Ovary (tissue), 9 donors: ENCODE data around the gene MACC1. TPM values are rescaled to one million over a fixed set of nuclear protein-coding genes. Genes with fewer than 3 reads are reported as not detected.

ENCODE experiments used
- DNase-seq, 5 donors: peaks; one replicate each; pipeline ENCODE4 v3.0.0-alpha.2; 2019 to 2020
- H3K27ac ChIP-seq, 2 donors: fragments of 200-600 bp; one replicate each; pipeline versions ENCODE4 v1.5.1 to v1.8.0; 2019 to 2022
- H3K27me3 ChIP-seq: fragments of 200-600 bp; one replicate; pipeline ENCODE4 v1.8.0; 2022
- H3K36me3 ChIP-seq: fragments of 200-600 bp; sonication (generic); one replicate; pipeline ENCODE4 v1.5.1; 2019
- H3K4me1 ChIP-seq: one replicate; pipeline ENCODE4 v1.8.1; 2013; ENCODE audit warnings: mild to moderate bottlenecking, moderate library complexity; ENCODE audit not compliant: insufficient read depth
- H3K4me3 ChIP-seq: fragments of 200-600 bp; sonication (generic); one replicate; pipeline ENCODE4 v1.5.1; 2017
- H3K9me3 ChIP-seq, 2 donors: fragments of 200-600 bp in 1 of 2; sonication (generic) in 1 of 2; one replicate each; pipeline versions ENCODE4 v1.5.1 to v1.8.1; 2013 to 2019; ENCODE audit warnings: mild to moderate bottlenecking in 1 of 2, moderate library complexity in 1 of 2
- EP300 ChIP-seq: sonication (generic); formaldehyde crosslinking; IDR thresholded peaks from one replicate; pipeline ENCODE4 v1.6.1; 2017; ENCODE audit warnings: antibody characterized with exemption
- POLR2A ChIP-seq: fragments of 450-650 bp; IDR thresholded peaks from one replicate; pipeline ENCODE4 v1.6.1; 2017; ENCODE audit warnings: antibody characterized with exemption, mild to moderate bottlenecking, moderate library complexity
- WGBS, 3 donors: extraction: QIAGEN DNeasy Blood & Tissue Kit in 1 of 3; methylation state at CpG; one replicate each; pipeline versions ENCODE4 v1.1.5 to v1.1.7; 2013 to 2017; 5-methylcytosine and 5-hydroxymethylcytosine counted together
- intact Hi-C, 4 donors: fragments of 100-400 bp; cut with DNase I; formaldehyde crosslinking; loops; one replicate each; pipeline versions ENCODE4 v1.11.0 to v1.15.1; 2022 to 2023
- polyA plus RNA-seq, 2 donors: library from polyadenylated mRNA; stranded (reverse); fragments of 200-250 nt in 1 of 2; fragments of 350-450 nt in 1 of 2; fragmentation: Illumina TruSeq in 1 of 2; extraction: RNeasy Lipid Tissue Mini Kit (QIAGEN cat#74804) in 1 of 2; gene quantifications; one replicate each; pipeline ENCODE4 v1.2.3, GENCODE V29; 2013 to 2014
- total RNA-seq, 7 donors: library from RNA; depleted of rRNA in 2 of 7; stranded (reverse); fragments of >200 nt in 2 of 7; fragmentation: NEBNext Ultra II Directional in 3 of 7; extraction: Animal tissue kit (Norgen Biotek cat#: 25700) in 3 of 7; gene quantifications; one replicate each; pipeline versions ENCODE4 v1.1.0 to v1.2.4, GENCODE V29; 2016 to 2023
- TF ChIP-seq, protein P1 (sequence below), 3 donors: fragments of 450-650 bp in 2 of 3; fragments of 200-600 bp in 1 of 3; IDR thresholded peaks; one replicate each; pipeline versions ENCODE4 v1.5.1 to v1.8.0; 2016 to 2022; ENCODE audit warnings: antibody characterized with exemption in 3 of 3, mild to moderate bottlenecking in 1 of 3
- donor health status: DM: no; HTN: no; CAD: no; lungs with moderate emphysema.
- donor health status: DM: no; HTN: no; CAD: no.
- donor health status: Bipolar disorder and iron deficiency.
- donor health status: DM: yes; HTN: yes; CAD: no.
- donor health status: DM: no; HTN: no; CAD: no.
- donor health status: DM: yes; HTN: yes; CAD: no.

MACC1 gene
- total and polyA plus RNA-seq, 9 donors, result 0.05 to 3.5 (median 0.33) TPM; not detected in 2

DNA sequence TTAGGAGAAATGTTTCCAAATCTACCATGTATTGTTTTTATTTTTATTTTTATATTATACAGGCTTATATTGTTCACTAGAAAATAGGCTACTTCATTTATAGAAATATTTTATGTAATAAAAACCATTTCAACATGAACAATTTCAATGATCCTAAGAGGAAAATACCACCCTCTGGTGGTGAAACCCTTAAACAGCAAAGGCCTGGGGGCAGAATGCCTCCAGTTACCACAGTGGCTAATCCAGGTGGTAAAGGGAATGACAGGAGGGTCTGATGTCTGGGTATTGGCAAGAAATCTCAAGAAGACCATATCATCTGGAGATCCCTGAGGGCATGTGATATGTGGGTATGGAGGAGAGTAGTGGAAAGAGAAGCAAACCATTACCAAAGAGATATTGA lies 19.3 kb downstream of the MACC1 start:
- TF ChIP-seq POLR2A (no peak), EP300 (no peak)
- TF ChIP-seq, protein P1, sequence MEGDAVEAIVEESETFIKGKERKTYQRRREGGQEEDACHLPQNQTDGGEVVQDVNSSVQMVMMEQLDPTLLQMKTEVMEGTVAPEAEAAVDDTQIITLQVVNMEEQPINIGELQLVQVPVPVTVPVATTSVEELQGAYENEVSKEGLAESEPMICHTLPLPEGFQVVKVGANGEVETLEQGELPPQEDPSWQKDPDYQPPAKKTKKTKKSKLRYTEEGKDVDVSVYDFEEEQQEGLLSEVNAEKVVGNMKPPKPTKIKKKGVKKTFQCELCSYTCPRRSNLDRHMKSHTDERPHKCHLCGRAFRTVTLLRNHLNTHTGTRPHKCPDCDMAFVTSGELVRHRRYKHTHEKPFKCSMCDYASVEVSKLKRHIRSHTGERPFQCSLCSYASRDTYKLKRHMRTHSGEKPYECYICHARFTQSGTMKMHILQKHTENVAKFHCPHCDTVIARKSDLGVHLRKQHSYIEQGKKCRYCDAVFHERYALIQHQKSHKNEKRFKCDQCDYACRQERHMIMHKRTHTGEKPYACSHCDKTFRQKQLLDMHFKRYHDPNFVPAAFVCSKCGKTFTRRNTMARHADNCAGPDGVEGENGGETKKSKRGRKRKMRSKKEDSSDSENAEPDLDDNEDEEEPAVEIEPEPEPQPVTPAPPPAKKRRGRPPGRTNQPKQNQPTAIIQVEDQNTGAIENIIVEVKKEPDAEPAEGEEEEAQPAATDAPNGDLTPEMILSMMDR (IDR thresholded peaks at IDR 0.05), result no peak
- Histone ChIP-seq H3K9me3 (no peaks in the 10 kb centered on the region), H3K27ac (no peak overlapping the region), H3K4me1 (no peaks in the 10 kb centered on the region), H3K27me3 (no peaks in the 10 kb centered on the region), H3K4me3 (no peak overlapping the region), H3K36me3 (no peaks in the 10 kb centered on the region)
- intact Hi-C loops, result loop anchor here in 1 of 4 donors (10.0 kb wide), 1 partner anchor 453 kb away; no protein-coding TSS in a partner anchor
- no peak for DNase-seq

DNA sequence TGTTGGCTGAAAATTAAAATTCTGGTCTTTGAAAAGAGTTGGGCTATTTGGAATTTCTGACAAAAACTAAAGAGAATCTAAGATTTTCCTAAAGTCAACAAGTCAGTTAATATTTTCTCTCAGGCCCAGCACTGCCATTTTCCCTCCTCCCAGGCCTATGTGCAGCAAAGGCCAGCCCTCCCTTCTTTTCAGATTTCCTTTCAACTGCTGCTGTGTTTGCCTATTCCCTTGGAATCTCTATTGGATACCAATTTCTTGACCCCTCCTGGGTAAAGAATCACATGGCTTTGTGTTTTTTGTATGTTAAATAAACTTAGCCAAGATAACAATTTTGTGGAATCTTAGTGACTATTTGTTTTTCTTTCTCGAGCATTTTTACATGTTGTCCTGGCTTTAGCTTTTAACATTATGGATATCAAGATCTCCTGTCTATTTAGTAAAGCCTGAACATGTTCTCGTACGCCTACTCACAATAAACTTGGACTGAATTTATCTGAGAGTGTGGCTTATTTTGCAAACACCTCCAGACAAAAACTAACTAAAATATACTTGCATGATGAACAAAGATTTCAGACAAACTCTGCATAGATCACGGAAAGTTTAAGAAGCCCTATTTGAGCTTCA lies 19.9 kb downstream of the MACC1 start:
- Histone ChIP-seq H3K27me3 (no peaks in the 10 kb centered on the region), H3K4me3 (no peak overlapping the region), H3K9me3 (no peaks in the 10 kb centered on the region), H3K36me3 (no peaks in the 10 kb centered on the region), H3K4me1 (no peaks in the 10 kb centered on the region), H3K27ac (no peak overlapping the region)
- DNase-seq, result no peak
- intact Hi-C loops, result loop anchor here in 1 of 4 donors (10.0 kb wide), 1 partner anchor 452 kb away; no protein-coding TSS in a partner anchor
- TF ChIP-seq, protein P1 (IDR thresholded peaks at IDR 0.05), result no peak
- TF ChIP-seq POLR2A (no peak), EP300 (no peak)
- WGBS, 3 donors, result 40 to 58% (median 46%) methylated on average over 4 of the region's 4 CpGs

DNA sequence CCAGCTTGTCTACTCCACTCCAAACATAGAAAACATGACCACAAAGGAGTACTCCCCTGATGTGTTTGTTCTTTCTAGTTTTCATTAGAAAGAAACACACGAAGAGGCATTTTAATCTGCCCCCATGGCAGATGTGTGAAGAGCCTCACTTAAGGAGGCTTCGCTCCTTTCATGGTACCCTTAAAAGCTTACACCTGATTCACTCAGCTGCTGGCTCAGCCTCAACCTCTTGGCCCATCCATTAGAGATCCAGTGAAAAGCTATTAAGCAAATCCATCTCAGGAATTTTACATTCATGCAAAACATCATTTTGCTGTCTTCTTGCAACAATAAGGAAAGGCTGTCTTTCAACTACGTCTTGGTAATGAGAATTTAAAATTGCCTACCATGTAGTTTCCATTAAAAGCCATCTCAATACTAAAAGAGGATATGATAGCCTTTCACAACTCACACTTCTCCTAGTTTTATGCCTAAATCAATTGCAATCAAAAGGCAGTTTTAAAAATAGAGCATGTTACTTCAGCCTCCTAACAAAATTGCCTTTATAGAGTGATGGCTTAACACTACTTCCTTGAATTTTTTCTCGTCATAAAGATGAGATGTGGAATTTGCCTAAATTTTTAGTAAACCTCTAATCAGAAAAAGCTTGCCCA lies 22.7 kb downstream of the MACC1 start:
- intact Hi-C loops, result loop anchor here in 1 of 4 donors (10.0 kb wide), 1 partner anchor 450 kb away; no protein-coding TSS in a partner anchor
- H3K27me3 ChIP-seq, result no peaks in the 10 kb centered on the region
- H3K4me3 ChIP-seq, result no peak overlapping the region
- no peak for DNase-seq
- no peaks in the 10 kb centered on the region for H3K9me3 ChIP-seq
- no peaks in the 10 kb centered on the region for H3K36me3 ChIP-seq
- H3K4me1 ChIP-seq, result peaks cover 2% of the 10 kb centered on the region
- TF ChIP-seq, protein P1 (IDR thresholded peaks at IDR 0.05), result no peak
- no peak for TF ChIP-seq POLR2A
- TF ChIP-seq EP300, result no peak
- 63 to 75% (median 69%) methylated on average over 4 of the region's 4 CpGs for WGBS, 3 donors
- no peak overlapping the region for H3K27ac ChIP-seq

DNA sequence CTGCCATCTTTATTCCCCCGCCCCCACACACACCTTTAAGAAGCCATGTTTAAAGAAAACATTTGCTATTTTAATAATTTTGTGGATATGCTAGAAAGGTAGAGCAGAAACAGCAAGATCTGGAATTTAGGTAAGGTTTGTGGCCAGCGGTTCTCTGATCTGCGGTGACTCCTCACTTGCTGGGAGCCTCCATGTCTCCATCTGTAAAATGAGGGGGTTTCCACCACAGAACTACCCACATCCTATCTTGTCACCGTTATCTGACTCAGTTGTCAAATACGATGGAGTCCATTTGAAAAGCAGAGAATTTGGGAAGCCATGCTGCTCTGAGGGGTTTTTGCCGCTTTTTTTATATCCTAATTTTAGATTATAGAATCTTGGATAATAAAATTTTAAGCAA lies 23.3 kb downstream of the MACC1 start:
- no peaks in the 10 kb centered on the region for H3K9me3 ChIP-seq
- 77 to 92% (median 88%) methylated on average over 6 of the region's 6 CpGs for WGBS, 3 donors
- TF ChIP-seq, protein P1 (IDR thresholded peaks at IDR 0.05), result no peak
- TF ChIP-seq EP300 (no peak), POLR2A (no peak)
- H3K36me3 ChIP-seq, result no peaks in the 10 kb centered on the region
- no peaks in the 10 kb centered on the region for H3K27me3 ChIP-seq
- intact Hi-C loops, result loop anchor here in 1 of 4 donors (10.0 kb wide), 1 partner anchor 449 kb away; no protein-coding TSS in a partner anchor
- DNase-seq, result no peak
- H3K27ac ChIP-seq, result no peak overlapping the region
- peaks cover 2% of the 10 kb centered on the region for H3K4me1 ChIP-seq
- no peak overlapping the region for H3K4me3 ChIP-seq
